Activated CD8-positive, alpha-beta memory T cell treated with anti-CD3 and anti-CD28 coated beads, Interleukin-2, amount 10 ng/mL, durations not matched to agents 7 days and 5 days (primary cell): ENCODE results near the gene ARHGAP35. TPM values are rescaled to one million over a fixed set of nuclear protein-coding genes. Genes with fewer than 3 reads are reported as not detected.
"Not testable (repeated sequence)": the region's sequence is repeated elsewhere in the genome, so short reads cannot be mapped to it uniquely, and the experiment has no call there.

Source experiments
- ATAC-seq: fragments of 150-1000 bp; cut with Tn5 transposase; one replicate; pipeline ENCODE4 v1.10.0; 2021; ENCODE audit warnings: moderate library complexity
- CTCF ChIA-PET: fragments of 350-600 bp; sonication (Branson Sonifier 250); formaldehyde crosslinking; loops from one replicate; lab custom pipeline; 2021; ENCODE audit warnings: antibody characterized with exemption; lab: Charles Lee
- DNase-seq: peaks from one replicate; pipeline ENCODE4 v3.0.0-alpha.2; 2020
- H3K27ac Mint-ChIP-seq: one replicate; pipeline ENCODE4 v1.8.0; 2021; ENCODE audit warnings: mild to moderate bottlenecking, mixed read lengths
- H3K27me3 Mint-ChIP-seq: one replicate; pipeline ENCODE4 v1.8.0; 2021; ENCODE audit warnings: mixed read lengths
- H3K36me3 Mint-ChIP-seq: one replicate; pipeline ENCODE4 v1.8.0; 2021; ENCODE audit warnings: mild to moderate bottlenecking, mixed read lengths
- H3K4me1 Mint-ChIP-seq: one replicate; pipeline ENCODE4 v1.8.0; 2021; ENCODE audit warnings: mixed read lengths
- H3K4me3 Mint-ChIP-seq: one replicate; pipeline ENCODE4 v1.8.0; 2021; ENCODE audit warnings: mild to moderate bottlenecking, moderate library complexity, mixed read lengths
- H3K9me3 Mint-ChIP-seq: one replicate; pipeline ENCODE4 v1.8.0; 2022; ENCODE audit warnings: low read depth, mixed read lengths
- total RNA-seq, 2 experiments: library from RNA; stranded (reverse); gene quantifications; one replicate each; pipeline ENCODE4 v1.2.3, GENCODE V29; 2021

ARHGAP35 gene
- total RNA-seq = 10 to 100 TPM; 31.7 to 35.0 TPM

- DNase-seq (no peak), ATAC-seq (no peak)
- peak within 1 kb of the TSS; percentile 88 for H3K27ac Mint-ChIP-seq
- no peaks in the 10 kb centered on the region for H3K27me3 Mint-ChIP-seq
- CTCF ChIA-PET = interaction anchor here (0.7 to 3.0 kb wide), 6 partner anchors 125 to 176 kb away, joined by 3 to 15 read pairs (median 4); no protein-coding TSS in a partner anchor
- H3K4me3 Mint-ChIP-seq = peak within 1 kb of the TSS; percentile 81
- H3K36me3 Mint-ChIP-seq = peaks cover 8% of the 10 kb centered on the region
- peaks cover 23% of the 10 kb centered on the region for H3K4me1 Mint-ChIP-seq
- no peaks in the 10 kb centered on the region for H3K9me3 Mint-ChIP-seq
These were observed at the start of gene ARHGAP35 for GRCh38 chr19:46860846-46861690. Gene ARHGAP35, plus strand, starts transcription at chr19:46860997. Its CDS starts 57,679 bp downstream, at chr19:46918676.

- no peaks in the 10 kb centered on the region for H3K36me3 Mint-ChIP-seq
- no peaks in the 10 kb centered on the region for H3K4me1 Mint-ChIP-seq
- CTCF ChIA-PET = interaction anchor here (0.8 to 1.3 kb wide), 2 partner anchors 27 to 28 kb away, joined by 3 to 4 read pairs; no protein-coding TSS in a partner anchor
- no peak overlapping the region for H3K27ac Mint-ChIP-seq
- ATAC-seq = no peak
- no peaks in the 10 kb centered on the region for H3K9me3 Mint-ChIP-seq
- peaks cover 3% of the 10 kb centered on the region for H3K27me3 Mint-ChIP-seq
- DNase-seq = no peak
- H3K4me3 Mint-ChIP-seq = no peak overlapping the region
These were observed 47.6 kb upstream of the ARHGAP35 start for GRCh38 chr19:46812977-46813838.

- peaks cover 3% of the 10 kb centered on the region for H3K27me3 Mint-ChIP-seq
- no peak overlapping the region for H3K4me3 Mint-ChIP-seq
- no peaks in the 10 kb centered on the region for H3K9me3 Mint-ChIP-seq
- CTCF ChIA-PET = interaction anchor here (1.3 kb wide), 1 partner anchor 27 kb away, joined by 4 read pairs; no protein-coding TSS in a partner anchor
- no peak for DNase-seq
- H3K36me3 Mint-ChIP-seq = no peaks in the 10 kb centered on the region
- peaks cover 2% of the 10 kb centered on the region for H3K4me1 Mint-ChIP-seq
- H3K27ac Mint-ChIP-seq = no peak overlapping the region
- no peak for ATAC-seq
These were observed 46.9 kb upstream of the ARHGAP35 start for GRCh38 chr19:46813839-46814358.

- Mint-ChIP-seq H3K4me1 (peaks cover 22% of the 10 kb centered on the region), H3K27me3 (peaks cover 3% of the 10 kb centered on the region), H3K4me3 (no peak overlapping the region), H3K36me3 (no peaks in the 10 kb centered on the region), H3K9me3 (no peaks in the 10 kb centered on the region), H3K27ac (no peak overlapping the region)
- DNase-seq (no peak), ATAC-seq (no peak)
- CTCF ChIA-PET = interaction anchor here (1.1 kb wide), 1 partner anchor 58 kb away, joined by 3 read pairs; no protein-coding TSS in a partner anchor
These were observed 44.8 kb upstream of the ARHGAP35 start for GRCh38 chr19:46815833-46816627.

- peak; percentile 16 for ATAC-seq
- Mint-ChIP-seq H3K36me3 (no peaks in the 10 kb centered on the region), H3K27ac (peak overlapping the region; percentile 28)
These were observed 42.0 kb upstream of the ARHGAP35 start for GRCh38 chr19:46818812-46819211.

GRCh38 chr19:46821512-46822409 lies 39.0 kb upstream of the ARHGAP35 start:
- H3K27me3 Mint-ChIP-seq = no peaks in the 10 kb centered on the region
- peaks cover 57% of the 10 kb centered on the region for H3K4me1 Mint-ChIP-seq
- peak; percentile 85 for DNase-seq
- no peaks in the 10 kb centered on the region for H3K9me3 Mint-ChIP-seq
- peak overlapping the region; percentile 83 for H3K27ac Mint-ChIP-seq
- peak overlapping the region; percentile 18 for H3K4me3 Mint-ChIP-seq
- CTCF ChIA-PET = interaction anchor here (1.0 to 8.9 kb wide), 17 partner anchors 10 to 293 kb away, joined by 3 to 77 read pairs (median 5); partner anchors contain the start of genes AP2S1 and SLC1A5
- H3K36me3 Mint-ChIP-seq = no peaks in the 10 kb centered on the region
- ATAC-seq = peak; percentile 89

More at GRCh38 chr19:46818812-46819211, 42.0 kb upstream of the ARHGAP35 start:
- peak; percentile 45 for DNase-seq
- Mint-ChIP-seq H3K9me3 (no peaks in the 10 kb centered on the region), H3K4me1 (peaks cover 38% of the 10 kb centered on the region), H3K27me3 (peaks cover 3% of the 10 kb centered on the region), H3K4me3 (no peak overlapping the region)
- CTCF ChIA-PET = interaction anchor here (8.9 kb wide), 1 partner anchor 32 kb away, joined by 77 read pairs; the partner anchor contains the start of gene SLC1A5

- H3K27ac Mint-ChIP-seq = peak overlapping the region; percentile 83
- not testable (repeated sequence) for ATAC-seq, DNase-seq, H3K4me3 Mint-ChIP-seq, H3K36me3 Mint-ChIP-seq, H3K9me3 Mint-ChIP-seq, H3K27me3 Mint-ChIP-seq
- peaks cover 57% of the 10 kb centered on the region for H3K4me1 Mint-ChIP-seq
- CTCF ChIA-PET = interaction anchor here (1.1 to 8.9 kb wide), 11 partner anchors 11 to 293 kb away, joined by 3 to 77 read pairs (median 11); partner anchors contain the start of genes AP2S1 and SLC1A5
These were observed 38.4 kb upstream of the ARHGAP35 start for GRCh38 chr19:46822410-46822787.

- no peak overlapping the region for H3K27ac Mint-ChIP-seq
- CTCF ChIA-PET = interaction anchor here (0.6 to 8.9 kb wide), 10 partner anchors 11 to 294 kb away, joined by 3 to 77 read pairs (median 14); partner anchors contain the start of genes AP2S1 and SLC1A5
These were observed 37.7 kb upstream of the ARHGAP35 start for GRCh38 chr19:46823049-46823448.

GRCh38 chr19:46824890-46825730 lies 35.7 kb upstream of the ARHGAP35 start:
- ATAC-seq = peak; percentile 54
- H3K27me3 Mint-ChIP-seq = no peaks in the 10 kb centered on the region
- peak overlapping the region; percentile 22 for H3K4me3 Mint-ChIP-seq
- peak overlapping the region; percentile 82 for H3K27ac Mint-ChIP-seq
- peak; percentile 57 for DNase-seq
- H3K4me1 Mint-ChIP-seq = peaks cover 49% of the 10 kb centered on the region
- CTCF ChIA-PET = interaction anchor here (0.5 to 8.9 kb wide), 16 partner anchors 10 to 299 kb away, joined by 3 to 77 read pairs (median 4); partner anchors contain the start of gene SLC1A5
- no peaks in the 10 kb centered on the region for H3K36me3 Mint-ChIP-seq
- no peaks in the 10 kb centered on the region for H3K9me3 Mint-ChIP-seq

More at GRCh38 chr19:46823049-46823448, 37.7 kb upstream of the ARHGAP35 start:
- no peaks in the 10 kb centered on the region for H3K9me3 Mint-ChIP-seq
- peaks cover 57% of the 10 kb centered on the region for H3K4me1 Mint-ChIP-seq
- H3K27me3 Mint-ChIP-seq = no peaks in the 10 kb centered on the region
- no peaks in the 10 kb centered on the region for H3K36me3 Mint-ChIP-seq
- no peak for DNase-seq
- H3K4me3 Mint-ChIP-seq = no peak overlapping the region
- no peak for ATAC-seq

GRCh38 chr19:46825731-46826055 lies 35.1 kb upstream of the ARHGAP35 start:
- Mint-ChIP-seq H3K27ac (peak overlapping the region; percentile 82), H3K36me3 (no peaks in the 10 kb centered on the region), H3K9me3 (no peaks in the 10 kb centered on the region), H3K4me3 (no peak overlapping the region), H3K4me1 (peaks cover 43% of the 10 kb centered on the region), H3K27me3 (no peaks in the 10 kb centered on the region)
- ATAC-seq = no peak
- DNase-seq = no peak
- CTCF ChIA-PET = interaction anchor here (1.4 to 8.9 kb wide), 7 partner anchors 15 to 77 kb away, joined by 6 to 77 read pairs (median 18); partner anchors contain the start of gene SLC1A5
